T-helper 9 cell (primary cell): ENCODE measurements around the gene MICAL1.

Source experiments
- DNase-seq: peaks from one replicate; pipeline ENCODE4 v3.0.0-alpha.2; 2020

MICAL1 gene

DNA sequence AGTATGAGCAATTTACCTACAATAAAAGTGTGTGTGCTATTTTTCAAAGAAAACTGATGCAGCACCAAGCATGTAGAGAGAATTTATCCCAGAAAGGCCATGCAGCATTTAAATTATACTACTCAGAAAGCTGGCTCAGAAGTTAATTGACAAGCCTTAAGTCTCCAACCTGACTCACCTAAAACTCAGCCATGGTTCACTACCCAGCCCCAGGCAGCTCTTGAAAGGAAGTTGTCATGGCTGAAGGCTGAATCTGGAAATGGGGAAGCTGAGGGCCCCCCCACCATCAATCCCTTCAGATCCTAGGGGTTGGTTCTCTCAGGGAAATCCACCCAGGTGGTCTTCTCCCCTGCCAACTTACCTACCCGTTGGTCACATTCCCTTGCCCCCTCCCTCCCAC lies 34.8 kb downstream of the MICAL1 start:
- DNase-seq = no peak

DNA sequence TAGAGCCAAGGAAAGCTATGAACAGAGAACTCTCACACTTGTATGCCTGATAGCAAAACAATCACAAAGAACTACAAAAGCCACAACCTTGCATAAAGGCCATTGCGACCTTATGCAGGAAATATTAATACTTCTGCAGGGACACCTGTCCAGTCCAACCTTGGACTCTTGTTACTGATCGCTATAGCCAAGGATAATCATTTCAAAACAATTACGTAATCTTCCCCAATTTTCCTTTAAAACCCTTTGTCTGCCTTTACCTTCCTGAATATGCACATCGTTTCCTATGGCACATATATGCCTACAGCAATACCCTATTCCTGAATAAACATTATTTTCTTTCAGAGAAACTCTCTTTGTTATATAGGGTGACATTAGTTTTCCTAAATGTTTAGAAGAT lies 37.9 kb downstream of the MICAL1 start:
- no peak for DNase-seq

DNA sequence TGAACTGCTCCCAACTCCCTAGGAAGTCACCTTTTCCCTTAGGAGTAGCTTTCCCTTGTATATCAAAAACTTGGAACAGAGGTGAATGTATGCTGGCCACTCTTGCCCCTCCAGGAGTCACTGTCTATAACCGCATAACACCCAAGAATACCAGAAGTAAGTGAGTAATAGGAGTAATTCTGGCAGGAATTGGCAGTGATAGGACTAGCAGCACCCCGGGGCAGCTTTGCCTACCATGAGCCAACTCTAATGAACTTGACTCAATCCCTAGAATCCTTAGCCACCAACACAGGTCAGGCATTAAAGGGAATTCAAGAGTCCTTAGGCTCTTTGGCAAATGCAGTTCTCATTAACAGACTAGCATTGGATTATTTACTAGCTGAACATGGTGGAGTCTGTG lies 44.5 kb downstream of the MICAL1 start:
- DNase-seq = no peak

- no peak for DNase-seq
Measured at GRCh38 chr6:109406196-109406595, 49.4 kb downstream of the MICAL1 start.

DNA sequence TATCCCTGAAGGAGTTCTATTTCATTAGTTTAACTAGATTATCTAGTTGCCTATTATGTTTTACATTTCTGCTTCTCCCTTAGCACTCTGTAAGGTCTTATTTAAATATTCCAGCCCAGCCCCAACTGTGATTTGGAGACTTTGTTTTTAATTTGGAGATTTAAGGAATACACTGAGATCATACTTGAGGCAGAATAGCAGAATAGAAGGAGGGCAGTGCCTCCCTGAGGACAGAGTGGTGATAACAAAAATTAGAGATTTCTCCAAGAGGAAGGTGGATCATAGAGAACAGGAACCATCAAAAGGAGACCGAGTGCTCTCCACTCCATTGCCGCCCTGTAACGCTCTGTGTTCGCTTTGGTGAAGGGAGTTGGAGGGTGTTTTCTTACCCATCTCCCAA lies 58.6 kb downstream of the MICAL1 start:
- DNase-seq = no peak

- DNase-seq = no peak
Measured at GRCh38 chr6:109396046-109396718, 59.4 kb downstream of the MICAL1 start.
